IMR-90 (cell line): ENCODE measurements around the gene GSE1.

Experiments used
- CHD1 ChIP-seq: IDR thresholded peaks from 2 replicates; pipeline ENCODE4 v1.6.1; 2012; ENCODE audit warnings: low read depth, low read length, improper control_type of control experiment
- MAZ ChIP-seq: IDR thresholded peaks from 2 replicates; pipeline ENCODE4 v1.6.1; 2012; ENCODE audit warnings: low read depth, mild to moderate bottlenecking, low read length, improper control_type of control experiment, moderate library complexity, borderline replicate concordance
- MXI1 ChIP-seq: IDR thresholded peaks from 2 replicates; pipeline ENCODE4 v1.6.1; 2012; ENCODE audit warnings: low read depth, mild to moderate bottlenecking, low read length, moderate library complexity, borderline replicate concordance
- POLR2A ChIP-seq: IDR thresholded peaks from 2 replicates; pipeline ENCODE4 v1.6.1; 2012; ENCODE audit warnings: mild to moderate bottlenecking, low read depth, low read length
- RFX5 ChIP-seq: IDR thresholded peaks from 2 replicates; pipeline ENCODE4 v1.8.0; 2012; ENCODE audit warnings: low read depth, mild to moderate bottlenecking, low read length, moderate library complexity
- SMC3 ChIP-seq: fragments of 150-350 bp; IDR thresholded peaks from 2 replicates; pipeline ENCODE4 v1.6.1; 2016; ENCODE audit warnings: low read depth, mild to moderate bottlenecking, antibody characterized with exemption, low read length, moderate library complexity
- TF ChIP-seq, protein P1 (sequence below): conservative IDR thresholded peaks from 2 replicates; pipeline ENCODE4 v1.5.1; 2012; ENCODE audit warnings: mild to moderate bottlenecking, low read depth, low read length, improper control_type of control experiment
- TF ChIP-seq, protein P2 (sequence below): fragments of 150-350 bp; IDR thresholded peaks from 2 replicates; pipeline ENCODE4 v1.6.1; 2017; ENCODE audit warnings: mild to moderate bottlenecking, antibody characterized with exemption, low read length, low read depth

DNA sequence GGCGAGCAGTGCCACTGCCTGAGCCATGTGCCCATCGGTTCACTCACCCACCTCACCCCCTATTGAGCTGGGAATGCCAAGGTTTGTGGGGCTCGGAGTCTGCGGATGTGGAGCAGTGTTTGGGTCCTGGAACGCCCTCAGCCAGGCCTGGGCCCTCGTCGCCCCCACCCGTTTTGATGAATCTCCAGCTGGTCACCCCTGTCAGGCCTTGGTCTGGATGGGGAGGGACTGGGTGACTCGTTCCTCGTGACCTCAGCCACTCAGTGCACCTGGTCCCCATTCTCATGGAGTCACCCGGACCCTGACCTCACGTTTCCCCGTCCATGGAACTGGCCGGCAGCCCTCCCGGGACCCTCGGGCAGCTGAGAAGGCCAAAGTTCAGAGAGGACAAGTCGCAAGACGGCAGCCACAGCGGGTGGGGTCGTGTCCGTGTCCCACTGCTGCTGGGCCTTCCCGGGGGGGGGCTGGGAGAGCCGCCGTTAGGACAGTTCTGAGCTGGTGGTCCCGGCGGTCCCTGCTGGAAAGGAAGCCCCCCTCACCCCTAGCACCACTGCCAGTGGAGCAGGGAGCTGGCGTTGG lies 23.2 kb downstream of the GSE1 start:
- TF ChIP-seq RFX5 (no peak), POLR2A (no peak), MAZ (no peak), CHD1 (no peak), SMC3 (no peak), MXI1 (no peak)
- TF ChIP-seq, protein P1, sequence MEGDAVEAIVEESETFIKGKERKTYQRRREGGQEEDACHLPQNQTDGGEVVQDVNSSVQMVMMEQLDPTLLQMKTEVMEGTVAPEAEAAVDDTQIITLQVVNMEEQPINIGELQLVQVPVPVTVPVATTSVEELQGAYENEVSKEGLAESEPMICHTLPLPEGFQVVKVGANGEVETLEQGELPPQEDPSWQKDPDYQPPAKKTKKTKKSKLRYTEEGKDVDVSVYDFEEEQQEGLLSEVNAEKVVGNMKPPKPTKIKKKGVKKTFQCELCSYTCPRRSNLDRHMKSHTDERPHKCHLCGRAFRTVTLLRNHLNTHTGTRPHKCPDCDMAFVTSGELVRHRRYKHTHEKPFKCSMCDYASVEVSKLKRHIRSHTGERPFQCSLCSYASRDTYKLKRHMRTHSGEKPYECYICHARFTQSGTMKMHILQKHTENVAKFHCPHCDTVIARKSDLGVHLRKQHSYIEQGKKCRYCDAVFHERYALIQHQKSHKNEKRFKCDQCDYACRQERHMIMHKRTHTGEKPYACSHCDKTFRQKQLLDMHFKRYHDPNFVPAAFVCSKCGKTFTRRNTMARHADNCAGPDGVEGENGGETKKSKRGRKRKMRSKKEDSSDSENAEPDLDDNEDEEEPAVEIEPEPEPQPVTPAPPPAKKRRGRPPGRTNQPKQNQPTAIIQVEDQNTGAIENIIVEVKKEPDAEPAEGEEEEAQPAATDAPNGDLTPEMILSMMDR: no peak
- TF ChIP-seq, protein P2, sequence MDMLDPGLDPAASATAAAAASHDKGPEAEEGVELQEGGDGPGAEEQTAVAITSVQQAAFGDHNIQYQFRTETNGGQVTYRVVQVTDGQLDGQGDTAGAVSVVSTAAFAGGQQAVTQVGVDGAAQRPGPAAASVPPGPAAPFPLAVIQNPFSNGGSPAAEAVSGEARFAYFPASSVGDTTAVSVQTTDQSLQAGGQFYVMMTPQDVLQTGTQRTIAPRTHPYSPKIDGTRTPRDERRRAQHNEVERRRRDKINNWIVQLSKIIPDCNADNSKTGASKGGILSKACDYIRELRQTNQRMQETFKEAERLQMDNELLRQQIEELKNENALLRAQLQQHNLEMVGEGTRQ: no peak
